Activated CD4-positive, alpha-beta memory T cell treated with anti-CD3 and anti-CD28 coated beads for 36 hours (primary cell): ENCODE results near the gene PVALEF. TPM values are rescaled to one million over a fixed set of nuclear protein-coding genes. Genes with fewer than 3 reads are reported as not detected.

Source experiments
- CTCF ChIA-PET: fragments of 350-600 bp; sonication (Branson Sonifier 250); formaldehyde crosslinking; loops from one replicate; lab custom pipeline; 2021; ENCODE audit warnings: antibody characterized with exemption, inconsistent platforms; lab: Charles Lee
- POLR2A ChIA-PET: fragments of 350-600 bp; sonication (Branson Sonifier 250); formaldehyde crosslinking; loops from one replicate; lab custom pipeline; 2021; ENCODE audit warnings: antibody characterized with exemption; lab: Charles Lee
- DNase-seq: peaks from one replicate; pipeline ENCODE4 v3.0.0-alpha.2; 2020
- H3K27ac Mint-ChIP-seq: one replicate; pipeline ENCODE4 v1.8.0; 2021; ENCODE audit warnings: mixed read lengths
- H3K27me3 Mint-ChIP-seq: one replicate; pipeline ENCODE4 v1.8.0; 2021; ENCODE audit warnings: mixed read lengths
- H3K36me3 Mint-ChIP-seq: one replicate; pipeline ENCODE4 v1.8.0; 2021; ENCODE audit warnings: mixed read lengths
- H3K4me1 Mint-ChIP-seq: one replicate; pipeline ENCODE4 v1.8.0; 2021; ENCODE audit warnings: low read depth, mixed read lengths
- H3K4me3 Mint-ChIP-seq: one replicate; pipeline ENCODE4 v1.8.0; 2021; ENCODE audit warnings: mild to moderate bottlenecking, mixed read lengths
- H3K9me3 Mint-ChIP-seq: one replicate; pipeline ENCODE4 v1.8.0; 2021; ENCODE audit warnings: mixed read lengths
- intact Hi-C: fragments of 100-400 bp; cut with micrococcal nuclease; formaldehyde crosslinking; loops from one replicate; pipeline ENCODE4 v1.15.1; 2023
- microRNA-seq: library from miRNA; unstranded; fragments of <30 nt; microRNA quantifications from one replicate; pipeline ENCODE4 v1.2.0, GENCODE V29; 2022; ENCODE audit warnings: borderline number of aligned reads, borderline microRNAs expressed, borderline replicate concordance
- total RNA-seq, 2 experiments: library from RNA; stranded (reverse); gene quantifications; one replicate each; pipeline ENCODE4 v1.2.3, GENCODE V29; 2021

Gene PVALEF
- total RNA-seq, 2 experiments from 2014 or later: not detected

- H3K9me3 Mint-ChIP-seq: no peaks in the 10 kb centered on the region
- DNase-seq: no peak
- H3K4me1 Mint-ChIP-seq: peaks cover 6% of the 10 kb centered on the region
- peaks cover 15% of the 10 kb centered on the region for H3K36me3 Mint-ChIP-seq
- ChIA-PET POLR2A (interaction anchor here (1.1 kb wide), 1 partner anchor 10 kb away, joined by 3 read pairs; the partner anchor contains the start of genes NDUFAF8 and TEPSIN), CTCF (interaction anchor here (0.8 to 2.0 kb wide), 2 partner anchors 13 to 86 kb away, joined by 3 to 5 read pairs; no protein-coding TSS in a partner anchor)
- no peak overlapping the region for H3K27ac Mint-ChIP-seq
- intact Hi-C loops: loop anchor here (10.0 kb wide), 1 partner anchor 194 kb away; the partner anchor contains the start of gene BAIAP2
- H3K4me3 Mint-ChIP-seq: no peak overlapping the region
- H3K27me3 Mint-ChIP-seq: no peaks in the 10 kb centered on the region
Observed at GRCh38 chr17:81228834-81229665, 63.7 kb downstream of the PVALEF start.

- no peak overlapping the region for H3K4me3 Mint-ChIP-seq
- intact Hi-C loops: loop anchor here (10.0 kb wide), 1 partner anchor 195 kb away; the partner anchor contains the start of gene BAIAP2
- POLR2A ChIA-PET: interaction anchor here (1.1 kb wide), 1 partner anchor 9 kb away, joined by 3 read pairs; the partner anchor contains the start of genes NDUFAF8 and TEPSIN
Observed at GRCh38 chr17:81229666-81229920, 64.3 kb downstream of the PVALEF start.

GRCh38 chr17:81230043-81230820 is 64.9 kb downstream of the PVALEF start:
- intact Hi-C loops: no loop called here
- ChIA-PET POLR2A (interaction anchor here (1.1 kb wide), 1 partner anchor 9 kb away, joined by 3 read pairs; the partner anchor contains the start of genes NDUFAF8 and TEPSIN), CTCF (interaction anchor here (2.0 kb wide), 1 partner anchor 87 kb away, joined by 5 read pairs; no protein-coding TSS in a partner anchor)
- Mint-ChIP-seq H3K27ac (no peak overlapping the region), H3K27me3 (no peaks in the 10 kb centered on the region), H3K36me3 (peaks cover 15% of the 10 kb centered on the region), H3K4me1 (peaks cover 6% of the 10 kb centered on the region), H3K9me3 (no peaks in the 10 kb centered on the region), H3K4me3 (no peak overlapping the region)
- no peak for DNase-seq

More at GRCh38 chr17:81229666-81229920, 64.3 kb downstream of the PVALEF start:
- CTCF ChIA-PET: interaction anchor here (2.0 kb wide), 1 partner anchor 87 kb away, joined by 5 read pairs; no protein-coding TSS in a partner anchor
- no peak for DNase-seq
- H3K9me3 Mint-ChIP-seq: no peaks in the 10 kb centered on the region
- peaks cover 6% of the 10 kb centered on the region for H3K4me1 Mint-ChIP-seq
- H3K27me3 Mint-ChIP-seq: no peaks in the 10 kb centered on the region
- peaks cover 15% of the 10 kb centered on the region for H3K36me3 Mint-ChIP-seq
- no peak overlapping the region for H3K27ac Mint-ChIP-seq

GRCh38 chr17:81231121-81231645 is 65.9 kb downstream of the PVALEF start:
- Mint-ChIP-seq H3K9me3 (no peaks in the 10 kb centered on the region), H3K27me3 (no peaks in the 10 kb centered on the region), H3K4me1 (peaks cover 6% of the 10 kb centered on the region), H3K4me3 (no peak overlapping the region), H3K27ac (no peak overlapping the region), H3K36me3 (peaks cover 15% of the 10 kb centered on the region)
- POLR2A ChIA-PET: no interaction called here
- CTCF ChIA-PET: no interaction called here
- intact Hi-C loops: no loop called here
- DNase-seq: no peak

GRCh38 chr17:81231766-81232581 is 66.7 kb downstream of the PVALEF start:
- POLR2A ChIA-PET: no interaction called here
- peaks cover 15% of the 10 kb centered on the region for H3K36me3 Mint-ChIP-seq
- peaks cover 6% of the 10 kb centered on the region for H3K4me1 Mint-ChIP-seq
- intact Hi-C loops: no loop called here
- DNase-seq: no peak
- no peak overlapping the region for H3K4me3 Mint-ChIP-seq
- no peak overlapping the region for H3K27ac Mint-ChIP-seq
- H3K27me3 Mint-ChIP-seq: no peaks in the 10 kb centered on the region
- CTCF ChIA-PET: no interaction called here
- no peaks in the 10 kb centered on the region for H3K9me3 Mint-ChIP-seq

Small RNA genes lying within 50 kb of the gene (microRNA-seq; reads per million reads assigned to microRNA genes)
- not detected for gene MIR1250
- gene MIR3065: not detected
- not detected for gene MIR338
- gene MIR657: not detected

Other genes with a start within 250 kb of the PVALEF start
- gene CHMP6, start 173.7 kb upstream of the PVALEF start, total RNA-seq: 10 to 100 TPM; 17.1 to 17.3 TPM
- 1 to 10 TPM; 3.3 to 3.6 TPM for gene BAIAP2, start 130.4 kb upstream of the PVALEF start, total RNA-seq
- 1 to 10 TPM in 1 of 2 experiments, under 1 TPM in 1; 0.78 to 1.0 TPM for gene AATK, start 714 bp downstream of the PVALEF start, total RNA-seq
- gene CEP131, start 57.5 kb downstream of the PVALEF start, total RNA-seq: 10 to 100 TPM; 11.1 to 11.3 TPM
- gene TEPSIN, start 73.5 kb downstream of the PVALEF start, total RNA-seq: 10 to 100 TPM; 20.0 to 24.6 TPM
- gene NDUFAF8, start 73.8 kb downstream of the PVALEF start, total RNA-seq: 10 to 100 TPM; 49.8 to 55.9 TPM
- gene SLC38A10, start 129.8 kb downstream of the PVALEF start, total RNA-seq: 10 to 100 TPM; 60.7 to 60.9 TPM
- gene BAHCC1, start 229.9 kb downstream of the PVALEF start, total RNA-seq: under 1 TPM in 1 of 2 experiments, not detected in 1; 0.10 TPM